GM12891 (cell line): ENCODE measurements around the gene ZC2HC1B.

Experiments used
- POLR2A ChIP-seq: IDR thresholded peaks from 2 replicates; pipeline ENCODE4 v1.6.1; 2011; ENCODE audit warnings: low read depth, low read length, control low read depth
- POLR2AphosphoS5 ChIP-seq: IDR thresholded peaks from 2 replicates; pipeline ENCODE4 v1.6.1; 2011; ENCODE audit warnings: low read depth, low read length, control low read depth
- POU2F2 ChIP-seq: IDR thresholded peaks from 2 replicates; pipeline ENCODE4 v1.6.1; 2011; ENCODE audit warnings: low read depth, mild to moderate bottlenecking, control low read depth, low read length, moderate library complexity
- SPI1 ChIP-seq: IDR thresholded peaks from 2 replicates; pipeline ENCODE4 v1.6.1; 2011; ENCODE audit warnings: low read depth, low read length, control low read depth
- TAF1 ChIP-seq: IDR thresholded peaks from 2 replicates; pipeline ENCODE4 v1.6.1; 2011; ENCODE audit warnings: low read depth, low read length, control low read depth

GRCh38 chr6:143955971-143956370, 91.7 kb downstream of the ZC2HC1B start:
- TF ChIP-seq POLR2AphosphoS5: no peak
- no peak for TF ChIP-seq POLR2A
- TF ChIP-seq TAF1: no peak
- TF ChIP-seq POU2F2: no peak
- TF ChIP-seq SPI1: no peak
